Thoracic aorta (tissue), 2 donors: ENCODE measurements around the gene WDR26. TPM values are rescaled to one million over a fixed set of nuclear protein-coding genes. Genes with fewer than 3 reads are reported as not detected.
"Not testable (repeated sequence)": the region's sequence is repeated elsewhere in the genome, so short reads cannot be mapped to it uniquely, and the experiment has no call there.

Experiments
- ATAC-seq: fragments of 150-250 bp; one replicate; pipeline ENCODE4 v1.8.0; 2017; ENCODE audit warnings: low read depth; ENCODE audit not compliant: insufficient number of reproducible peaks, low FRiP score
- DNase-seq: peaks from one replicate; pipeline ENCODE4 v3.0.0-alpha.2; 2020; ENCODE audit warnings: low spot score
- H3K27ac ChIP-seq, 2 donors: fragments of 200-600 bp; sonication (generic); 1 replicate in 1 of 2; 2 replicates in 1 of 2; pipeline ENCODE4 v1.5.1; 2016; ENCODE audit warnings: mild to moderate bottlenecking in 2 of 2, moderate library complexity in 2 of 2
- H3K27me3 ChIP-seq: fragments of 200-600 bp; sonication (generic); replicated peaks from 2 replicates; pipeline ENCODE4 v1.6.0; 2016; ENCODE audit warnings: mild to moderate bottlenecking; ENCODE audit not compliant: insufficient read depth
- H3K36me3 ChIP-seq: fragments of 200-600 bp; sonication (generic); one replicate; pipeline ENCODE4 v1.5.1; 2016
- H3K4me1 ChIP-seq, 2 donors: fragments of 200-600 bp; sonication (generic); 1 replicate in 1 of 2; 2 replicates in 1 of 2; pipeline versions ENCODE4 v1.5.1 to v1.6.0; 2016; ENCODE audit warnings: low read depth in 2 of 2, mild to moderate bottlenecking in 1 of 2; ENCODE audit not compliant: control insufficient read depth in 1 of 2
- H3K4me3 ChIP-seq: fragments of 200-600 bp; sonication (generic); 2 replicates; pipeline ENCODE4 v1.5.1; 2016; ENCODE audit warnings: mild to moderate bottlenecking
- H3K9me3 ChIP-seq: fragments of 200-600 bp; sonication (generic); 2 replicates; pipeline ENCODE4 v1.5.1; 2016
- CTCF ChIP-seq: fragments of 200-600 bp; sonication (generic); IDR thresholded peaks from one replicate; pipeline ENCODE4 v1.5.1; 2019; ENCODE audit warnings: antibody characterized with exemption
- total RNA-seq, 2 donors: library from RNA; depleted of rRNA; stranded (reverse); fragments of >200 nt; gene quantifications; one replicate each; pipeline versions ENCODE4 v1.1.0 to v1.2.3, GENCODE V29; 2016

The WDR26 gene
- total RNA-seq, 2 donors from 2014 or later = 71.5 to 85.9 TPM

GRCh38 chr1:224358237-224358636 lies 76.4 kb downstream of the WDR26 start:
- Histone ChIP-seq H3K9me3 (no peaks in the 10 kb centered on the region), H3K36me3 (no peaks in the 10 kb centered on the region), H3K27me3 (no peaks in the 10 kb centered on the region), H3K27ac (peak overlapping the region in 1 of 2 donors; percentile 18), H3K4me1 (peaks cover 9 to 27% of the 10 kb centered on the region in 2 donors), H3K4me3 (no peak overlapping the region)
- no peak for DNase-seq
- ATAC-seq = no peak
- no peak for TF ChIP-seq CTCF

- DNase-seq = no peak
- Histone ChIP-seq H3K36me3 (no peaks in the 10 kb centered on the region), H3K27ac (peak overlapping the region; percentile 82 to 92), H3K4me1 (peaks cover 9 to 27% of the 10 kb centered on the region in 2 donors), H3K27me3 (no peaks in the 10 kb centered on the region), H3K4me3 (peak overlapping the region; percentile 91), H3K9me3 (no peaks in the 10 kb centered on the region)
- no peak for ATAC-seq
- no peak for TF ChIP-seq CTCF
Observed at GRCh38 chr1:224357626-224358124, 76.9 kb downstream of the WDR26 start.

- DNase-seq (peak; percentile 84), ATAC-seq (peak; percentile 98)
- no peak for TF ChIP-seq CTCF
- no peaks in the 10 kb centered on the region for H3K27me3 ChIP-seq
- peaks cover 9 to 27% of the 10 kb centered on the region in 2 donors for H3K4me1 ChIP-seq
- H3K9me3 ChIP-seq = no peaks in the 10 kb centered on the region
- H3K36me3 ChIP-seq = no peaks in the 10 kb centered on the region
- H3K27ac ChIP-seq = peak within 1 kb of the TSS; percentile 82 to 92
- H3K4me3 ChIP-seq = peak within 1 kb of the TSS; percentile 91
Observed at GRCh38 chr1:224356685-224357625, 77.6 kb downstream of the WDR26 start, which contains the start of gene CNIH4. Gene CNIH4 (plus strand): TSS chr1:224356879. CDS start chr1:224356925, 46 bp downstream.

GRCh38 chr1:224353975-224354925 lies 80.3 kb downstream of the WDR26 start:
- H3K4me1 ChIP-seq = peaks cover 9 to 19% of the 10 kb centered on the region in 2 donors
- DNase-seq = no peak
- no peak overlapping the region for H3K4me3 ChIP-seq
- H3K9me3 ChIP-seq = no peaks in the 10 kb centered on the region
- H3K27me3 ChIP-seq = no peaks in the 10 kb centered on the region
- no peak for ATAC-seq
- H3K36me3 ChIP-seq = no peaks in the 10 kb centered on the region
- no peak overlapping the region for H3K27ac ChIP-seq
- TF ChIP-seq CTCF = no peak

GRCh38 chr1:224352436-224353085 lies 82.0 kb downstream of the WDR26 start:
- ATAC-seq, H3K9me3 ChIP-seq, H3K27me3 ChIP-seq, H3K4me3 ChIP-seq, H3K27ac ChIP-seq, DNase-seq, H3K36me3 ChIP-seq, H3K4me1 ChIP-seq: not testable (repeated sequence)

GRCh38 chr1:224349716-224350115 lies 84.9 kb downstream of the WDR26 start:
- not testable (repeated sequence) for H3K27ac ChIP-seq, H3K4me3 ChIP-seq, H3K36me3 ChIP-seq, H3K9me3 ChIP-seq, H3K27me3 ChIP-seq, ATAC-seq, H3K4me1 ChIP-seq, DNase-seq
